LNCaP clone FGC (cell line): Measurements from ENCODE around the gene MKLN1.

Source experiments
- DNase-seq: peaks from one replicate; pipeline ENCODE4 v3.0.0-alpha.2; 2011; ENCODE audit warnings: low read depth
- H3K4me3 ChIP-seq: 2 replicates; pipeline ENCODE4 v1.5.1; 2011; ENCODE audit warnings: mild to moderate bottlenecking, low read depth, low read length, control low read depth
- TF ChIP-seq, protein P1 (sequence below): IDR thresholded peaks from 2 replicates; pipeline ENCODE4 v1.5.1; 2012; ENCODE audit warnings: mild to moderate bottlenecking; ENCODE audit not compliant: control insufficient read depth, insufficient read depth; ENCODE audit errors: extremely low read depth

The MKLN1 gene

DNA sequence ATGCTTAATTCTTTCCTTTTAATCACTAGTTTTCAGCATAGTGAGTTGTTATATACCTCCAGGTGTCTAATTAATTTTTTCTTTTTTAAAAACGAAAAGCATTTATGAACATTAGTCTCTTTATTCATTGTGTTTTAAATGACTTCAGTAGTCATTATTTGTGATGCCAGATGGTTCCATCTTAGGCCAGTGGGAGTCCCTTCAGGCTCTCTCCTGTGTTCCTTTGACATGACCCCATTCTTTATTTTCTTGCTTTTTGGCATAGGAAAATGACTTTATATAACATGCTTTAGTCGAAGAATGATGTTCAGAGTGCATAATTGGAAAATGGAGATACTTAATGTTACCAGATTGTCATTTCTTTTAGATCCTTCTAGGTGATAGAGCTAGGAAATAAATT is 24.4 kb downstream of the MKLN1 start:
- no peak for DNase-seq
- TF ChIP-seq, protein P1, sequence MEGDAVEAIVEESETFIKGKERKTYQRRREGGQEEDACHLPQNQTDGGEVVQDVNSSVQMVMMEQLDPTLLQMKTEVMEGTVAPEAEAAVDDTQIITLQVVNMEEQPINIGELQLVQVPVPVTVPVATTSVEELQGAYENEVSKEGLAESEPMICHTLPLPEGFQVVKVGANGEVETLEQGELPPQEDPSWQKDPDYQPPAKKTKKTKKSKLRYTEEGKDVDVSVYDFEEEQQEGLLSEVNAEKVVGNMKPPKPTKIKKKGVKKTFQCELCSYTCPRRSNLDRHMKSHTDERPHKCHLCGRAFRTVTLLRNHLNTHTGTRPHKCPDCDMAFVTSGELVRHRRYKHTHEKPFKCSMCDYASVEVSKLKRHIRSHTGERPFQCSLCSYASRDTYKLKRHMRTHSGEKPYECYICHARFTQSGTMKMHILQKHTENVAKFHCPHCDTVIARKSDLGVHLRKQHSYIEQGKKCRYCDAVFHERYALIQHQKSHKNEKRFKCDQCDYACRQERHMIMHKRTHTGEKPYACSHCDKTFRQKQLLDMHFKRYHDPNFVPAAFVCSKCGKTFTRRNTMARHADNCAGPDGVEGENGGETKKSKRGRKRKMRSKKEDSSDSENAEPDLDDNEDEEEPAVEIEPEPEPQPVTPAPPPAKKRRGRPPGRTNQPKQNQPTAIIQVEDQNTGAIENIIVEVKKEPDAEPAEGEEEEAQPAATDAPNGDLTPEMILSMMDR, result no peak
- no peak overlapping the region for H3K4me3 ChIP-seq

DNA sequence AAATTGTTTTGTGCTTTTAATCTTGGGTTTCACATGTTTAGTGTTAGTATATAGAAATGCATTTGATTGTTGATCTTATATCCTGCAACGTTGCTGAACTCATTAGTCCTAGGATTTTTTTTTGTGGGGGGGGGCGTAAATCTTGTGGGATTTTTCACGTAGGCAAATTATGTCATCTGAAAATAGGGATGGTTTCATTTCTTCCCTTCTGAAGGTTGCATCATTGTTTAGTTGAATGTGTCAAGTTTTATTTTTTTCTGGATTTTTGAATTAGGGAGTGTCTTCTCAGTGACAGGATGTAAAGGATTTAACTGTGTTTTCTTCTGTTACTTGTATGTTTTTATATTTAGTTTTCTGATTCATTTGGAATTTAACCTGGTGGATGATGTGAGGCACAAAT is 26.7 kb downstream of the MKLN1 start:
- no peak overlapping the region for H3K4me3 ChIP-seq
- DNase-seq, result no peak
- TF ChIP-seq, protein P1, result no peak

DNA sequence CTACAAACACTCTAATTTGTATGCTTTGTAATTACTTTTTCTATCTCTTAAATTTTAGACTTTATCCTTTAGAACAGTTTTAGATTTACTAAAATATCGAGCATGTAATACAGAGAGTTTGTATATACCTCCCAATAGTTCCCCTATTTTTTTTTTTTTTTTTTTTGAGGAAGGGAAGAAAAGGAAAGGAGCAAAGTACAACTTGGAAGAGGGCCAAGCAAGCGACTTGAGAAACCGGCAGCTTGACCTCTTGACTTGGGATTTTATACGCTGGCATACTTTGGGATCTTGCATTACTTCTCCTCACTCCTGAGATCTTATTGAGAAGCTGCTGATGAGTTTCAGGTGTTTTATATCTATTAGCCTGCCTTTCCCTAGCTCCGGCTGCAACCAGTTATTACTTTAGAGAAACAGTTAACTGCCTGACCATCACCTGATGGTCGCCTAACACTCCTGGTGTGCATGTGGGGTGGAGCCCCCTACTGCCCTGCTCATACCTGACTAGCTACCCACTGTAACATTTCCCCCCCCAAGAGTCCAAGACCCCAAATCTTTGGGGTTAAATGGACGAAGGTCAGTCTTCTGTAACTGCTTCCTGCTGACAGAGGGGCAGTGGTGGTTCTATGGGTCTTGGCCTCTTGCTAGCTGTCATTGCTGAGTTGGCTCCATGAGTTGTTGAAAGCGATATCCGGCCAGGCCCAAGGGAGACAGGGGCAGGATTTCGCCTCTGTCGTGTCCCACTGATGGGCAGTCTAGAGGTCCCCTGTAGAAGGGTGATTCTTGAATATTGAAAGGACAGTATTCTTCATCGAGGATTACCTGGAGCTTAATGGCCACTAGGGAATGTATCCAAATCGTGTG is 28.5 kb downstream of the MKLN1 start:
- peak overlapping the region; percentile 12; the same call in 1 of the 2 replicates for H3K4me3 ChIP-seq
- no peak for DNase-seq
- TF ChIP-seq, protein P1, result no peak

- peak; percentile 84 for DNase-seq
- TF ChIP-seq, protein P1, result no peak
- H3K4me3 ChIP-seq, result peak overlapping the region; percentile 25
Measured at GRCh38 chr7:131357282-131357880, 29.7 kb downstream of the MKLN1 start.

GRCh38 chr7:131358636-131359035 is 31.0 kb downstream of the MKLN1 start:
- DNase-seq, result no peak
- no peak overlapping the region for H3K4me3 ChIP-seq
- TF ChIP-seq, protein P1, result no peak

- DNase-seq, result no peak
- TF ChIP-seq, protein P1, result no peak
- no peak overlapping the region for H3K4me3 ChIP-seq
Measured at GRCh38 chr7:131359136-131359776, 31.6 kb downstream of the MKLN1 start.
